HPDE6-E6E7 (cell line): ENCODE data around the gene STIL.
A peak's percentile ranks its signal among the peaks of the same experiment; 100 is the strongest.
"Not testable (repeated sequence)": the region's sequence is repeated elsewhere in the genome, so short reads cannot be mapped to it uniquely, and the experiment has no call there.

Experiments used
- DNase-seq: peaks from one replicate; pipeline ENCODE4 v3.0.0; 2011; ENCODE audit warnings: missing footprints; ENCODE audit errors: extremely low spot score

STIL gene

DNA sequence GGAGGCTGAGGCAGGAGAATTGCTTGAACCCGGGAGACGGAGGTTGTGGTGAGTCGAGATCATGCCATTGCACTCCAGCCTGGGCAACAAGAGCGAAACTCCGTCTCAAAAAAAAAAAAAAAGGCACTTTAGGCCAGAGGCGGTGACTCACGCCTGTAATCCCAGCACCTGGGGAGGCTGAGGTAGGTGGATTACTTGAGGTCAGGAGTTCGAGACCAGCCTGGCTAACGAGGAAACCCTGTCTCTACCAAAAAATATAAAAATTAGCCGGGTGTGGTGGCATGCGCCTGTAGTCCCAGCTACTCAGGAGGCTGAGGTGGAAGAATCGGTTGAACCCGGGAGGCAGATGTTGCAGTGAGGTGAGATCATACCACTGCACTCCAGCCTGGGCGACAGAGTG, 6.0 kb upstream of the STIL start:
- not testable (repeated sequence) for DNase-seq

GRCh38 chr1:47317841-47318240, 3.9 kb upstream of the STIL start:
- no peak for DNase-seq

DNA sequence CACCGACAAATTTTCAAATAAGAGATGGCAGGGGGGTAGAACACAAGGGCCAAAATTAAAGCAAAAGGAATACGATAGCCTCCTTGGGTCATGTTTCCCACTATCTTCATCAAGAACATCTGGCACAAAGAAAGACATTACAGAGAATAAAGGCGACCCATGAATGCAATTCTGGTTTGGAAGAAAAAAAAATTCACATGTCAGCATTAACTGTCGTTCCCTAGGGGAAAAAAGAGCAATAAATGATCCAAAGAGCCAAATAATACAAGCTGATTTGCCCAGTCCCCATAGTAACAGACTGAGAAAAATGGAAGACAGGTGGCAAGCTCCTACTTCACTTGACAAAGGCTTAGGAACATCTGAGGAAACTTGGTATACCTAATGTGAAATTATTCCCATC, 4.5 kb downstream of the STIL start:
- no peak for DNase-seq

GRCh38 chr1:47302472-47302871, 11.5 kb downstream of the STIL start:
- DNase-seq: no peak

DNA sequence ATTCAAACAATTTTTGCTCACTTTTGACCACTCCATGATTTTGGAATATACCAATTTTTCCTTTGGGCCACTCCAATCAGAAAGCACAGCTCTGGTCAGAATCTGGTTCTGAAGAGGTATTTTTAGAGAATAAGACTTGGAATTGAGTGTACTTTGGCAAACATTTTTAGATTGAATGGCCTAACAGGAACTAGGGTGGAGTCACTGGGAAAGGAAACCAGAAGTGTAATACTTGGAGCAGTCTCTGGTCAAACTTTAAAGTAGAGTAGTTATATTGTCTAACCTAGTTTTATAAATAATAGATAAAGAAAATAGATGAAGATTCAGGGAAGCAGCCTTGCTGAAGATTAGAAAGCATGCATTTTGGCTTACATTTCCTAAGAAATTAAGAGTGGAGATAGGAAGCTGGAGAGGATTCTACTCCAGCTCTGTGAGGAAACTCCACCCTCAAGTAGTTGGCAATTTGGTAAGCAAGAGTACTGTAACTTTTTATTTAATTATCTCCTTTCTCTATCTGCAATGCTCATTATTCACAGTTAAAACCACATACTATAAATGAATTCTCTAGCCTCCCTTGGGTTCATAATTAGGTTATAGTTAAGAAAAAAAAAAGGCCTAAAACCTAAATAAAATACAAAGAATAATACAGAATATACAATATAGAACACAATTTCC, 15.8 kb downstream of the STIL start:
- DNase-seq: no peak

DNA sequence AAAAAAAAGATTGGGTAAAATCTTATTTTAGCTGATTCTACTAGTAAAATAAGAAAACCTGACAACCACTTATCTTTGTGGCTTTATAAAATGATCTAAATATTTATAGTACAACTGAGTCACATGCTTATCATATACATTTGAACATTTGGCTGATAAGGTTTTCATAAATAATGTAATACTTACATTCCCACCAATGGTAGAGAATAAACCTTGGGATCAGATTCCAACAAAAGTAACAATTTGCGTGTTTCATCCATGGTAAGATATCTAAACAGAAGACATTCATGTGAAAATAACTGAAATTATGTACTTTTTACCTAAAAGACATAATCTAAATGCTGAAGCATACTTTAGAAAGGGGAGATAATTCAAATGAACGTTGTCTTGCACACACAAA, 18.4 kb downstream of the STIL start:
- DNase-seq: no peak

GRCh38 chr1:47294863-47295262, 19.1 kb downstream of the STIL start:
- DNase-seq: not testable (repeated sequence)

DNA sequence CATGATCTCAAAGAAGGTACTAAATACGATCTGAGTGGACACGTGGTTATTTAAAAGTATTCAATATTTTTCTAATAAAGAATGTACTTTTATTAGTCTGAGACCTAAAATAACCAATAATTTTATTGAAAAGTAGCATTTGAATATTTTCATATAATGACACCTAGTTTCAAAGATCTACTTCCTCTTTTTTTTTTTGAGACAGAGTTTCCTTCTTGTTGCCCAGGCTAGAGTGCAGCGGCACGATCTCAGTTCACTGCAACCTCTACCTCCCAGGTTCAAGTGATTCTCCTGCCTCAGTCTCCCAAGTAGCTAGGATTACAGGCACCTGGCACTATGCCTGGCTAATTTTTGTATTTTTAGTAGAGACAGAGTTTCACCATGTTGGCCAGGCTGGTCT, 25.8 kb downstream of the STIL start:
- not testable (repeated sequence) for DNase-seq

DNA sequence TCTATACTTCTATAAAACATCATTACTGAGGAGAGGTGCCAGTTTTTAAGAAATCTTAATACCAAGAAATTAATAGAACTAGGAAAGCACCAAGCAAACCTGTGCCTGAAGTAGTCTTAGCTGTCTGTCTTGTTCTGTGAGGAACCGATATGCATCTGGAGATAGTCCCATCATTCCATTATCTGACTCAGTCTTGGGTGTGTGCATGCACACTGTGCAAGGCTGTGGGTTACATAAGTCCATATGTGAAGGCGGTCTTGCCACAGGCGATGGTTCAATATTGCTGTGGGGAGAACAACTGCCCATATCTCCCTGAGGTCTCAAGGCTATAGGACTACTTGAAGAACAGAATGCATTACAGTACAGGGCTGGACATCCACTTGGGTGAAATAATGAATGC, 33.8 kb downstream of the STIL start:
- DNase-seq: no peak

GRCh38 chr1:47276850-47277249, 37.1 kb downstream of the STIL start:
- DNase-seq: no peak

DNA sequence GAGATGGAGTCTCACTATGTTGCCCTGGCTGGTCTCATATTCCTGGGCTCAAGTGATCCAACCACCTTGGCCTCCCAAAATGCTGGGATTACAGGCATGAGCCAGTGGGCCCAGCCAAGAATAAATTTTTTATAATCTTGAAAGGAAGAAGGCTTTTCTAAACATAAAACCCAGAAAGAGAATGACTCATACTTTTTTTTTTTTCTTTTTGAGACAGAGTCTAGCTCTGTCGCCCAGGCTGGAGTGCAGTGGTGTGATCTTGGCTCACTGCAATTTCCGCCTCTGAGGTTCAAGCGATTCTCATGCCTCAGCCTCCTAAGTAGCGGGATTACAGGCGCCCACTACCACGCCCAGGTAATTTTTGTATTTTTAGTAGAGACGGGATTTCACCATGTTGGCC, 38.1 kb downstream of the STIL start:
- DNase-seq: not testable (repeated sequence)

DNA sequence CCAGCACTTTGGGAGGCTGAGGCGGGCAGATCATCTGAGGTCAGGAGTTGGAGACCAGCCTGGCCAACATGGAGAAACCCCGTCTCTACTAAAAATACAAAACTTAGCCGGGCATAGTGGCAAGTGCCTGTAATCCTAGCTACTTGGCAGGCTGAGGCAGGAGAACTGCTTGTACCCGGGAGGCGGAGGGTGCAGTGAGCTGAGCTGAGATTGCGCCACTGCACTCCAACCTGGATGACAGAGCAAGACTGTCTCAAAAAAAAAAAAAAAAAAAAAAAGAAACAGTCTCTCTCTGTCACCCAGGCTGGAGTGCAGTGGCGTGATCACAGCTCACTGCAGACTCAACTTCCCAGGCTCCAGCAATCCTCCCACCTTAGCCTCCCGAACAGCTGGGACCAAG, 48.4 kb downstream of the STIL start:
- DNase-seq: not testable (repeated sequence)

DNA sequence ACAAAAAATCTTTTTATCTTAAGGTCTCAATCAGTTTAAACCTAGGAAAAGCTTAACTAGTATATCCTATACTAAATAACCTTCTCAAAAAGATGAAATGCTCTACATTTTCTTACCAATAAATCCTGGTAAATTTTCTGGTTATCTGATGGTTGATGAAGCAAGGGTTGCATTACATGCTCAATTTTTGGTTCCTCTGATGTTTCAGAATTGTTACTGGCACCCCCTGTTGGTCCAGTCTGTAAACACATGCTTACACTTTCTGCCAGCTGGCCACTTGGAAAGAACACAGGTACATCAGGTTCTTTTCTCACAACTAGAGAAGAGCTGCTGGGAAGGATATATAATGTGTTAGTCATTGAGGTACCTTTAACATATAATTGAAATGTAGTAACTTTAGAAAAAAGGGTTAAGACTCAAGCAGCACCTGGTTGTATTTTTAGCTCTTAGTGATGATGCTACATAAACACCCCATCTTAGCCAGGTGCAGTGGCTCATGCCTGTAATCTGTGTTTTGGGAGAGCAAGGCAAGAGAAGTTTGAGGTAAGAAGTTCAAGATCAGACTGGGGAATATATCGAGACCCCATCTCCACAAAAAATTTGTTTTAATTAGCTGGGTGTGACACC, 51.0 kb downstream of the STIL start:
- peak; percentile 32 for DNase-seq

DNA sequence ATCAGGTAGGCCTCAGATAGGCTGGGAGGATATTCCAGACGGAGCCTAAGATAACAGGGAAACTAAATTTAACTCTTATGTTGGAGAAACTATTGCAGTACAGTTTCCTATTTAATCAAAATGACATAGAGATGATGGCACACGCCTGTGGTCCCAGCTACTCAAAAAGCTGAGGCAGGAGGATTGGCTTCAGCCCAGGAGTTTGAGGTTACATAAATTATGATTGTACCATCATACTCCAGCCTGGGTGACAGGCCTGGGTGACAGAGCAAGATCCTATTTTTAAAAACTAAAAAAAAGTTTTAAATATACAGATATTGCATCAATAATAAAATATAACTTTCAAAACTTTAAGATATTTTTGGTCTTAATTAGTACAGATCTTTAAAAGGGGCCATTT, 56.7 kb downstream of the STIL start:
- DNase-seq: no peak

GRCh38 chr1:47252795-47253194, 61.2 kb downstream of the STIL start:
- no peak for DNase-seq

- DNase-seq: no peak
These were observed 61.6 kb downstream of the STIL start for GRCh38 chr1:47252369-47252768.

DNA sequence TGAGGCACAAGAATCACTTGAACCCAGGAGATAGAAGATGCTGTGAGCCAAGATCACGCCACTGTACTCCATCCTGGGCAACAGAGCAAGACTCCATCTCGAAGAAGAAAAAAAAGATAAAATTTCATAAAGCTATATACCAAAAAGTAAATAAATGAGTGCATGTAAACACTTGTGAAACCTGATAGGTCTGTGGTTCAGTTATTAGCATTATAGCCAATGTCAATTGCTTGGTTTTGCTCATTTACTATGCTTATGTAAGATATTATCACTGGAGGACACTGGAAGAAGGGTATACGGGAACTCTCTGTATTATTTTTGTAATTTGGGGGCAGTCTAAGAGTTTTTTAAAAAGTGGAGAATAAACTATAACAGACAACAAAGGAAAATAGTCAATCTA, 64.2 kb downstream of the STIL start:
- DNase-seq: no peak

DNA sequence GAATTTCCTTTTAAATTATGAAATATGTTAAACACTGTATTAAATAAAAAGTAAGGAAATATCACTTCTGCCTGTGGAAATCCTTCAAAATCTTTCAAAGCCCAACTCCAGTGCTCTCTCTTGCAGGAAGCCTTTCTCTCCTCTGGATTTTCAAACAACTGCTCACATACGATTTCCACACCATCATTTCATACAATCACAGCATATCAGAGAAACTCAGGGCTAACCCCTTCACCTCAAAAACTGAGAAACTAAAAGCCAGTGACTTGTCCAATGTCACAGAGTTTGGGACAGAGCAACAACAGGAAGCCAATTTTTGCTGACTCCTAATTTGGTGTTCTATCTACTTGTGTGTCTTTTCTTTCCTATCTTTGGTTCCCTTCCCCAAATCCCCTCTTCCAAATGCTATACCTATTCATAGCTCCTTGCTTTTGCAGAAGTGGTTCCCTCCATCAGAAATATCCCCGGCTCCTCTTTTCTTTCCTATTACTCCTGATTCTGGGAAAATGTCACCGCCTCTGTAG, 69.5 kb downstream of the STIL start:
- no peak for DNase-seq

- DNase-seq: no peak
These were observed 70.0 kb downstream of the STIL start for GRCh38 chr1:47243910-47244309.

GRCh38 chr1:47241114-47242113, 72.5 kb downstream of the STIL start:
- no peak for DNase-seq

DNA sequence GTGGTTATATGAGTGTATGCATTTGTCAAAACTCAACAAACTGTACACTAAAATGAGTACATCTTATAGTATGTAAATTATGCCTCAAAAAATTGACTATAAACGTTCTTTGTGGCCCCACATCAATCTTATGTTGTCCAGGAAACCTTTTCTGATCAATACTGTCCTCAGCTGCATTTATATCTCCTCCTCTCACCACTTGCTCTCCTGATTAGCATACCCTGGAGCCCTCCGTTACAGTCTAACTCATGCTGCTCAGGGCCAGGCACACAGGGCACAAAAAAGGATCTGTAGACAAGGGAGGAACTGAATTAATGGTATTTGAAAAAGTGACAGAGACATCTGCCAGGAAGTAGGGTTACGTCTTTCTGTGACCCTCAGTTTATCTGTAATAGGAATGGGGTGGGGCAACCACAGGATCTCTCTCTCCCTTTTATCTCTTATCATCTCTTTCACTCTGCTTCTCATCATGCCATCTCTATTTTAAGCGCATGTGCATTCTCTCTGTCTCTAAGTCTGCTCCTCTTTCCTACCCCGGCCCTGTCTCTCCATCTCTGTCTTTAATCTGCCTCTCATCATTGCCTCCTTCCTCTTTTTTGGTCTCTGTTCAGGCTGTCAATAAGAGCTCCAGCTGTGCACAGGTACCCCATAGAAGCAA, 74.9 kb downstream of the STIL start:
- DNase-seq: no peak

- no peak for DNase-seq
These were observed 78.1 kb downstream of the STIL start for GRCh38 chr1:47235806-47236205.
